Stimulated activated CD8-positive, alpha-beta memory T cell treated with anti-CD3 and anti-CD28 coated beads, Interleukin-15, amount 100 ng/mL, for 48 hours (primary cell): ENCODE data around the gene C18orf63.

Experiments
- DNase-seq, 2 donors: peaks; one replicate each; pipeline ENCODE4 v3.0.0-alpha.2; 2020; ENCODE audit warnings: low read depth in 2 of 2

Gene C18orf63

DNA sequence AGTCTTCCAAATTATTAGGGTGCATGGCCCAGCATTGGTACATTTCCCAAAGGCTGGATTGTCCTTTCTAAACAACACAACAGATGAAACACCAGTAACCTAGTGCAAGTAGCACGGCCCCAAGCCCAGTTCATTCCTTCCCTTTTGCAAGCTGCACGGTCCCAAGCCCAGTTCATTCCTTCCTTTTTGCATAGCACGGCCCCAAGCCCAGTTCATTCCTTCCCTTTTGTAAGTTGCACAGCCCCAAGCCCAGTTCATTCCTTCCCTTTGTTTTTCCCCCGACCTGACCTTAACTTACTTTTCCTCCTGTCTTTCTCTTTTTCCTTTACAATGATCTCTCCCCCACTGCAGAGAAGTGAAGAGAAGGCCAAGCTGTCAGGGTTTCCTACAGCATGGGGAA, 60.9 kb downstream of the C18orf63 start:
- DNase-seq, result no peak

DNA sequence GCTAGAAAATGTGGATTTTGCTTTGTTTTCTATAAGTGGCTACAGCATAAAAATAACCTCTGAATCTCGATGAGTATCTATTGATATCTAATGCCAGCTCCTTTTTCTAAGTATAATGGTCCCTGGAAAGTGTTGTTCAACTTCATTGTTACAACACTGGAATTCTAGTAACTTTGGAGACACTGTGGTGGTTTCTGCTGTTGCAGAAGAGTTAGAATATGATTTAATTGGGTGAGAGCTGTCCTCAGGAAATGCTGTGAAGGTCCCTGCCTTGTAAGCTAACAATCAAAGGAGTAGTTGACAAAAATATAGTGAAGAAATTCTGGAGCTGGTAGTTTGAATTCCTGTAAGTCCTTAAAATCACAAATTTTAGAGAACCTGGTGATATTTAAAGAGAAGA, 62.1 kb downstream of the C18orf63 start:
- no peak for DNase-seq

DNA sequence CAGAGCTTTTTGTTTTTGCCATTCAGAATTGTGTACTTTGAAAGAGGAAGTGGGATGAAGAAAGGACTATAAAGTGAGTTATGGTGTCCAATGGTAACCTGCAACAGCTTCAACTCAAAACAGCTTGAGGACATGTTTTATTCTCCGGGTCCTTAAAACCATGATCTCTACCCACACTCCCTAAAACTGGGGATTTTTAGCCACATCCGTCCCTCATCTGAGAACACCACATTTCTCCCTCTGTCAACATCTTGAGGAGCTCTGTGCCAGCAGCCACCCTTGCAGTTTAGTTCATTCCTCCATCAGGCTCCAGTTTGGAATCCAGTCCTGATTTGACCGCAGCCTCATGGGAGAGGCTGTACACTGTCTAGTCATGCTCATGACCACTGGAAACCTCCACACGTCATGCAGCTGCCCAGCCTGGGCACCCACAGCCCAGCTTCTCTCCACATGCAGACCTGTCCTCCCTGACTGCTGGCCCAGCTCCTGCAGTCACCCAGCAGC, 62.6 kb downstream of the C18orf63 start:
- no peak for DNase-seq

DNA sequence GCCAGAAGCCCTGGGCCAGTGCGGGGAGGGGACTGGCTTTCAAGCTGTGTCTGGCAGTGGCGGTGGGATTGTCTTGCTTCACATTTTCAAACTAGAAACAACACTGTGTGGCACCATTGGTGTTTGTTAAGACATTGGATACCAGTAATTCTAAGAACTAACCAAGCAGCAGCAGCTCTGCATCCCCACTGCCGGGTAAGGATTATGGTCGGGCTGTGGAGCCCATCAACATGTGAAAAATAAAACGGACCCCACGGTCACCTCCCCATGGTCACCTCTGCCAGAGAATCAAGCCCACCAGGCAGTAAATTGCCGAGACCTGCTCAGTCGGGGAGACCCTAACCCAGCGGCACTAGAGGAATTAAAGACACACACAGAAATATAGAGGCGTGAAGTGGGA, 65.3 kb downstream of the C18orf63 start:
- DNase-seq, result no peak

DNA sequence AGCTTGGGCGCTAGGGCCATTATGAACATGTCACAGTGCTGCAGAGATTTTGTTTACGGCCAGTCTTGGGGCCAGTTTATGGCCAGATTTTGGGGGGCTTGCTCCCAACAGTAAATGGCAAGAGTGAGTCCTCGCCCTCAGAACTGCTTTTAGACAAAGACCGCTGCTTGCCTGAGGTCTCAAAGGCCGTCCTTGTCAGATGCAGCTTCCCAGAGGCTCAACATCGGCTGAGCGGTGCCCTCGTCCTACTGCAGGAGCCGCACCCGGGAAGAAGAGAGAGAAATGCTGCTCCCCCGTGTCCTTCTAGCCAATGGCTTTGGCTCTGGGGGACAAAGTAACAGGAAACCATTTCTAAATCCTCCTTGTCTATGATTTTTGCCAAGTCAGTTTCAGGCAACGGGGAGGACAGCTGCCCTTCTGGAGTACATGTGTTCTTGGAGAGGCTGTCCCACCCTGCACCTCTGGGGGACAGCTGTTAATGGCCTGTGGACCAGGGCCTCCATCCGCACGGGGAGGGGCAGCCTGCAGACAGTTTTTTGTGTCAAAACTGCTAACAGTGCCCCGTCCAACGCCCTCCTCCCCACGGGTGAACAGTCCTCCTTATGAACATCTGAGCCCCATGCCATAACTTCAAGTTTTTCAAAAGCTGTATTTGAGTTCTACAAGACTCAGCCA, 66.1 kb downstream of the C18orf63 start:
- no peak for DNase-seq

DNA sequence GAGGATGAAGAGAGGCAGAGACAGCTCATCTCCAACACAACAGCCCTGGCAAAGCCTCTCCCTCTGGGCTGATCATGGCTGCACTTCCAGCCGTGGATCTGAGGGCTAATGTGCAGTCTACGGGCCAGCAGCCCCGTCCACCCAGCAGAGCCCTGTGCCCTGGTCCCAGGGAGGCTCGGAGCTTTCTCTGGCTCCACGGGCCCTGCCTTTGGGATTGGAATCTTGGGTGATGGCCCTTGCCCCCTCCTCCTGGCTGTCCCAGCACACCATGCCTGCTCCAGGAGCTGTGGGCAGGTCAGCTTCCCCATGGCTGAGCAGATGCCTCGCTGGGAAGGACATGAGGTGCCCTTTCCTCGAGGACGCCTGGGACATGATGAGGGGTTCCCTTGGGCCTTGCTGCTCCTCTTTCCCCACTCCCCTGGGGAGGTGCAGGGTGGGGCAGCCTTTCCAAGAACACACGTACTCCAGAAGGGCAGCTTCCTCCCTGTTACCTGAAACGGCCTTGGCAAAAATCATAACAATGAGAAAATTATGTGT, 66.9 kb downstream of the C18orf63 start:
- DNase-seq, result no peak

DNA sequence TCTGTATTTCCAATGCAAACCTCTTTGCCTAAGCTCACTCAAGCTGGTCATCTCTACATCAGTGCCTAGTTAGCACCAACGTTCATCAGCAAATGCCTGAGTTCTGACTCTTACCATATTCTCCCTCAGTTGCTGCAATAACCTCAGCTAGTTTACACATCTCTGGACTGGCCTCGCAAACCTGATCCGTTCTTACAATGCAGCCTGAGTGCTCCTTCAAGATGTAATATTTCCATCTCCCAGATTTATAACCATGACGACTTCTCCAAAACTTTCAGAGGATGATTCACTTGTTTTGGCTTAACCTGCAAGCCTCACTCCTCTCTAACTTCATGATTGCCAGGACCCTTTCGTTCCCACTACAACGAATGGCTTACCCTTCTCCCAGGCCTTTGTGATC, 71.7 kb downstream of the C18orf63 start:
- DNase-seq, result no peak

DNA sequence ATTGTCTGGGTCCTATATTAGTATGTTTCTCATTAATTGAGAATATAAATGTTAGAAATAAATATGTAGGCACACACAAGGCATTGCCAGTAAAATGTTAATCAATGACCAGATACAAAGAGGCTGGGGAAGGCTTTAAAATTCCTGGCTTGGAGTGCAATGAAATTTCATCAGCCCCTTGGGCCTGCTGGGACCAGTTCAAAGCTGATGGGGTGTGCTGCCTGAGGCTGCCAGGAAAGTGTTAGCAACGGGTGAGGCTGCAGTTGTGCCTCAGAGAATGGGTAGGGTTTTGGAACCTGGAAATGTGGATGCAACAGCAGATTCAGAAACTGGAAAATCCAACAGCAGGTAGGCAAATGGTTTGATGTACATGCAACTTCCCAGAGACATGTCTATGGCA, 72.6 kb downstream of the C18orf63 start:
- no peak for DNase-seq

DNA sequence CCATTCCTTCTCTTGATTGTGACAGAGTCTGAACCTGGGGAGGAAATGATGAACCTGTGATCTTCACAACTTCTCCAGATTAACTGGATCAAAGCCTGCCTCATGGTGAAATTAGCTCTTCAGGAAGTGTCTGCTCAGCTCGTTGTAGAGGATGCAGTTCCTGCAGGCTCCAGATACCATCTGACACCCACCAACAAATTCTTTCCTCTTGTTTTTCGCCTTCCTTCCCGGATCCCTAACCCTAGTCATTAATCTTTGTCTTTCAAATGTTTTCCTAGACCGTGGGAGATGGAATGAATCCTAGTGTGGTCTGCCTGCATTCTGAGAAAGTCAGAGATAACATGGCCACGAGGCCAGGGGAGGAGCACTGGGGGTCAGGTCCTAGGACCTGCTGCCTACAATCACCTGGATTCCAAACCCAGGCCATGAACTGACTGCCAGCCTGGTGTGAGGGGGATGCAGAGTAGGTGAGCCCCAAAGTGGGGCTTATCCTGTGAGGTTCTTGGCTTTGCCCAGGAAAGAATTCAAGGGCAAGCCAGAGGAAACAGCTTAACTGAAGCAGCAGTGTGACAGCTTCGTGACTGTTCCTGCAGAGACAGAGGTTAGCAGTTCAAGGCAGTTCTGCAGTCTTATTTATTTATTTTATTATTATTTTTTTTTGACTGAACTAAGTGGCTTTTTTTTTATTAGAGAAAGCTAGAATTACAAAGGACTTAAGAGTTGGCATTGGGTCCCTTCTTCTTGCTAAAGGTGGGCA, 73.7 kb downstream of the C18orf63 start:
- DNase-seq, result no peak

DNA sequence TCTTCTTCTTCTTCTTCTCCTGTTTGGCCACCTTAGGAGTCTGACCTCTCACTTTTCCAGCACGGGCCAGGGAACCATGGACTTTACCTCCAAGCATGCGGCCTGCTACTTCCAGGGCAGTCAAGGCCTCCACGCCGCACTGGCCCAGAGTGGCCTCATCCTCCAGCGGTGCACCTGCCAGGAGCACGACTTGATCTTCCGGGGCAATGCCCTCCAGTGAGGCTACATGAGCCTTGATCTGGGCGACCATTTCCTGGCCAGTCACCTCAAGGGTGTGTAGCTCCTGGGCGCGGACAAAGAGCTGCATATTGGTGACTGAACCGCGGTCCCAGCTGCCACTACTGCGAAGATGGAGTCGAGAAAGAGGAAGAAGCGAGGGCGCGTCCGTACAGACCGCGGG, 74.4 kb downstream of the C18orf63 start:
- DNase-seq, result no peak

DNA sequence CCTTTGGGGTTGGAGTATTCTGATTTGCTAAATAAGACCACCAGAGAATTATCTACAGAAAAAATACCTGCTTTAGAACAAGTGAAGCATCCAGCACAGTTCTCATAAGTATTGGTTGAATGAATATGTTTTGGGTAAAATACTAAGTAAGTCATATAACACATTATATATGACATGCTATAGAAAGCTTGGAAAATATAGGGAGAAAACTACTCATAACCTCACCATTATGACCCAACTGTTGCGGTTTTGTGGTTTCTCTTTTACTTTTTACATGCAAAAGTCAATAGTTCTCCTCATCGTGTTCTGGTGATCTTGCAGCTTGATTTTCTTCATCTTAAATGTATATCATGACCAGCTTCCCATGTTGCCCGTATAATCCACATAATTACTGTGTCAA, 75.3 kb downstream of the C18orf63 start:
- DNase-seq, result no peak

DNA sequence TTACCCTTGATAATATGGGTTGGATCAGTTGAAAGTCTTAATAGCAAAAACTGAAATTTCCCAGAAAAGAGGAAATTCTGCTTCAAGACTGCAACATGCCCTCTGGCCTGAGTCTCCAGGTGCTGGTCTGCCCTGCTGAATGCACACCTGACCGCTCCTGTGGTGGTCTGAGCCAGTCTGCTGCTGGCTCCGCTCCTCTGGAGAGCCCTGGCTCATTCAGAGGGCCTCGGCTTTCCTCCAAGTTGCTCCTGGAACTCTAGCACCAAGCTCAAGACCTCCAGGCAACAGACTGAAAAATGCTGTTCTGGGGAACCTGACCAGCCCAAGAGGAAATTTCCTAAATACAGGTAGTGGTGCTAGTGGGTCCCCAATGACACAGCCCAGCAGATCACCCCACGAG, 76.7 kb downstream of the C18orf63 start:
- no peak for DNase-seq

DNA sequence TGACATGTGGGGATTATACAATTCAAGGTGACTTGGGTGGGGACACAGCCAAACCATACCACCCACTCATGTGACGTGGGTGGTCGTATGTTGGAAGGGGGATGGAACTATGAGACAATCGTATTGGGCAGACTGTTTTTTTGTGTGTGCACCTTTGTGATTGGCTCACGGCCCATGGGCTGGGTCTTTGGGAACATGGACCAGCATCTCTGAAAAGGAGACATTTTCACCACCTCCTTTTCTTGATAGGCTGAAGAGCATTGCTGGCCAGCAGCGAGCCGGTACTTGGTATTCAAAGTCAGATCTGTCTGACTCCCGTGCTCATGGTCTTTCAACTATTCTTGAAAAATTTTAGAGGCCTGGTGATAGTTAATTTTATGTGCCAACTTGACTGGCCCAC, 79.4 kb downstream of the C18orf63 start:
- no peak for DNase-seq

DNA sequence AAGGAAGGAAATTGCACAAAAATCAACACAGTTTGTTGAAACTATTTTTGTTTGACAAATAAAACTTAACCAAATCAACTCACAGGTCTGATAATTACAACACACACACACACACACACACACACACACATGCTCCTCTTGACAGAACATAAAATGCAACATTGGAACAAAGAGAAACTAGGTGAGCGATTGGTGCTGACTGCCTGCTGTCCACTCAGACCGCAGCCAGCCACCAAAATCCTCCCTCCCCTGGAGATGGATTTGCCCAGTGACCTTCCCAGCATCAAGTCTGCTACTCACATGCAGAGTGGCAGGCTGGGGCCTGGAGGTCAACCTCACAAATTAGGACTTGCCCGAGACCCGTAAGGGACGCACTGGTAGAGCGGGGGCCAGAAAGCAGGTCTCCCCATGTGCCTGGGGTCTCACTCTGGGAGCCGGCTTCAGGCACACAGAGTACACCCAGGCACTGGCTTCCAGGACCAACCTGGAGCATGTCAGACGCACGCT, 80.1 kb downstream of the C18orf63 start:
- no peak for DNase-seq

DNA sequence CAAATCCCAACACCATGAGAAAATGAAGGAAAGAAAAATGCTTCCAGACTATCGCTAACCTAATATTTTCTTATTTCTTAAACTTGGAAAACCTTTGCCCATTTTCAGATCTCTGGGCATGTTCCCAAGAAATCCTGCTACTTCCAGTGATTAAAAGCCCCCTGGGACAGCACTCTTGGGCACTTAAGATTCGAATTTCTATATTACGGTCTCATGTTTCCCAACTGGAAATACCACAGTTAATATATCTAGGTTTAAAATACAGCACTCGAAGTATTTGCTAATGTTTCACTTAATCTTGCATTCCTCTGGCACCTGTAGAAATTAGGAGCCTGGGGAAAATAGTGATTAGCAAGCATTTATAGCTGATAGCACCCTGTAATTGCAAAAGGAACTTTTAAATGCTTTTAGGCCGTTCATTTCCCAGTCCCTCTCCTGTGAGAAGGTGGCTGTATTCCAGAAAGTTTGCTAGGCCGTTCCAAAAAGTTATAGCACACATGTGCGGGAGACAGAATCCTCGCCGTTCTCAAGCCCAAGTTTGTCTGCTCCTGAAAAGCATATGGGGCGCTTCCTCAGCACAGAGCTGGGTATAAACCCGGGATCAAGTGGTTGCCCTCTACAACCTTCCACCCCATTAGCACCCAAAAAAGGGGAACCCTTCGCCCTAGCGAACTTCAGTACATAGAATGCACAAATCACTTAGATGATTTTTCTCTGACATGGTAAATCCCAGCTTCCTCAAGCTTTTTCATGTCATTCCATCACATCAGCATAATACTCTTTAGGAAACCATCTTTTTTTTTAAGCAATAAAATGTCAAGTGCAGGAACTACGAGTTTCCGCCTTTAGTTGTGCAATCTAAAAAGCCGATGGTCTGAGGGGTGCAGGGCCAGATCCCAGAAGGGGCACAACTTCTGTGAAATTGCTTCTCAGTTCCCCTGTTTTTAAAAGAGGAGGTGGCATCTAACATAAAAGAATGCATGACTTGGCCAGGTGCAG, 80.8 kb downstream of the C18orf63 start:
- DNase-seq, result no peak

DNA sequence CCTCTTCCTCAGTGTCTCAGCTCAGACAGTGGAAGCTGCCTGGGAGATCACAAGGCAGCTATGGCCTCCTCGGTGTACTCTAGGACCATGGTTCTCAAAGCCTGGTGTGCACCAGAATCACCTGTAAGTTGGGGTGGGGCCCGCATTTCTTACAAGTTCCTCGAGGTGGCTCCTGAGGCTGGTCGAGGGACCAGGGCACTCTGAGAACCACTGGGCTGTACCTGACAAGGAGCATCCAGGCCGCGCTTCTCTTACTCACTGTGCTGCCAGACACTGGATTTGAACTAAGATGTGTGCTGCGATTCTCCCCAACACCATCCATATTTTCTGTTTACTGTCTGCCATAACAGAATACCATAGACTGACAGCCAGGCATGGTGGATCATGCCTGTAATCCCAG, 81.9 kb downstream of the C18orf63 start:
- DNase-seq, result no peak

DNA sequence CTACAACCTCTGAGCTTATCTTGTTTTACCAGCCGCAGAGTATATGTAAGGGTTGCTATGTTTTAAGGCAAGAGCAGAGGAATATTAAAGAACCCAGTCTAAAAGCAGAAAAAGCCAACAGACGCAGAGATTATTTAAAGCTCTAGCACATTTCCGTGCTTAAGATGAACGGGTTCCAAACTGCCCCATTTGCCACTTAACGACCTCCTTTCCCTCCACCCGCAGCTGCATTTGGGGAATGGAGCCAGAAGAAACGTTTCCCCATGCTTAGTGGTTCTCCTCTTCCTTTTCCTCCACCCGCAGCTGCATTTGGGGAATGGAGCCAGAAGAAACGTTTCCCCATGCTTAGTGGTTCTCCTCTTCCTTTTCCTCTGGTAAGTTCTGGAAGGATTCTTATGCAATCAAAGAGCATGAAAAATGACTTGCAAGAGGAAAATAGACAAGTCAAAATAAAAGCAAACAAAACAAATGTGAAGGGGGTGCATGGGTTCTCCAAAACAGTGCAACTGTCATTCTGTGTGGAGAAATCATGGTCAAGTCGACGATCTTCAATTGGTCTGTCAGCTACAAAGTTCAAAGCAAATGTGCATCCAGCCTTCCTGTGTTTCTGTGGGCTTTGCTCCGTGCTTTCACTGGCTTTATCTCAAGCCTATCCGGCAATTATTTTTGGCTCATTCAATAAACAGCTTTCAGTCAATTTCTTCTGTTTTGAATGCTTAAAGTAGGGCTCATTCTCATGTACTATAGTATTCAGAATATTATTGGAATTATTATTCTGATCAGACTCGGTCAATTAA, 83.7 kb downstream of the C18orf63 start:
- no peak for DNase-seq

DNA sequence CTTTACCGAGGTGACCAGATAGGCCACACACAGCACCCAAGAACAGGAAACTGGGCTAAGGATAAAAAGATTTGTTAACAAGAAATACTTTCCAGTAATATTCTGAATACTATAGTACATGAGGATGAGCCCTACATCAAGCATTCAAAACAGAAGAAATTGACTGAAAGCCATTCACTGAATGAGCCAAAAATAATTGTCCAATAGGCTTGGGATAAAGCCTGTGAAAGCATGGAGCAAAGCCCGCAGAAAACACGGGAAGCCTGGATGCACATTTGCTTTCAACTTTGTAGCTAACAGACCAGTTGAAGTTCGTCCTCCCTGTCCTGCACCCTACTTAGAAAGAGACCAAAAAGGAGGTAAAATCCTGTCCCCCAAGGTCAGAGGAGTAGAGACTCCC, 85.2 kb downstream of the C18orf63 start:
- no peak for DNase-seq

DNA sequence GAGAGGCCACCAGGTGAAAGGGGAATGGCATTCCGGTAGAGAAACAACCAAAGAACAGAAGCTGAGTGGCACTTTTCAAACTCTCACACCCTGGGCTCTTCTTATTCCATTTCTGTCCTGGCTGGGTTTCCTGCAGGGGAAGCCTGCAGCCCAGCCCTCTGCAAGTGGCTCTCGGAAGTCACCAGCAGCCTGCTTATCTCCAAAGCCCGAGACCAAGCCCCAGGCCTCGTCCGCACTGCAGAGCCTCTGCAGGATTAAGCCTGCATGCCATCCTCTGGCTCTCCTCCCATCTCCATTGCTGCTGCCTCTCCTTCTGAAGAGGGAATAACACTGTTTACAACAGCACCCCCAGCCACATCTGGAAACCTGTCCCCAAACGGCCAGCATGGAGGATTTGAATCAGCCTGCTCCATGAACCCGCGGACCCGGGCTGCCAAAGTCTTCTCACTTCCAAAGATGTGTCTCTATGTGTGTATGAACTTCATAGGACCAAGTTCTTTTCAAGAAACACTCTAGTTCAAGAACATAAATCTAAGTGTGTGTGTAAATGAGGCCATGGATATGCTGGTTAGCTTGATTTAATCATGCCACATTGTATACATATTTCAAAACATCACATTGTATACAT, 87.3 kb downstream of the C18orf63 start:
- no peak for DNase-seq

DNA sequence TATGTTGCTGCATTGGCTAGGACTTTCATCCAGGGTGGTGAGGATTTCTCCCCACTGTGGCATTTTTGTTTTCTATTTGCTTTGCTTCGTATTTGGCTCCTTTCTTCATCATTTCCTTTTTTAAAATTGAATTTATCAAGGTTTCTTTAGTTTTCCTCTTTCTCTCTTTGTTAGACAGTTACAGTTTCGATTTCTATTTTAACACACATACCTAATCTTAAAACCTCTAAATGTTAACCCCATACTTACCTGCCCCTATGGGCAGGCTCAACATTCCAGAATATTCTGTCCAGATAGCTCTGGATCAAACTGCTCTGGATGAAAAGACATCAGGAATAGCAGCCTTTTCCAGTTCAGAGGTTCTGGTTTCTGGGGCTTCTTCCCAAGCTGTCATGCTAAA, 92.2 kb downstream of the C18orf63 start:
- no peak for DNase-seq
